ENCODE results near the gene ITPR3. TPM values are rescaled to one million over a fixed set of nuclear protein-coding genes. Genes with fewer than 3 reads are reported as not detected.
A peak's percentile ranks its signal among the peaks of the same experiment; 100 is the strongest.

ITPR3 gene
- total RNA-seq, 1 donor from 2014 or later, result 21.6 TPM

DNA sequence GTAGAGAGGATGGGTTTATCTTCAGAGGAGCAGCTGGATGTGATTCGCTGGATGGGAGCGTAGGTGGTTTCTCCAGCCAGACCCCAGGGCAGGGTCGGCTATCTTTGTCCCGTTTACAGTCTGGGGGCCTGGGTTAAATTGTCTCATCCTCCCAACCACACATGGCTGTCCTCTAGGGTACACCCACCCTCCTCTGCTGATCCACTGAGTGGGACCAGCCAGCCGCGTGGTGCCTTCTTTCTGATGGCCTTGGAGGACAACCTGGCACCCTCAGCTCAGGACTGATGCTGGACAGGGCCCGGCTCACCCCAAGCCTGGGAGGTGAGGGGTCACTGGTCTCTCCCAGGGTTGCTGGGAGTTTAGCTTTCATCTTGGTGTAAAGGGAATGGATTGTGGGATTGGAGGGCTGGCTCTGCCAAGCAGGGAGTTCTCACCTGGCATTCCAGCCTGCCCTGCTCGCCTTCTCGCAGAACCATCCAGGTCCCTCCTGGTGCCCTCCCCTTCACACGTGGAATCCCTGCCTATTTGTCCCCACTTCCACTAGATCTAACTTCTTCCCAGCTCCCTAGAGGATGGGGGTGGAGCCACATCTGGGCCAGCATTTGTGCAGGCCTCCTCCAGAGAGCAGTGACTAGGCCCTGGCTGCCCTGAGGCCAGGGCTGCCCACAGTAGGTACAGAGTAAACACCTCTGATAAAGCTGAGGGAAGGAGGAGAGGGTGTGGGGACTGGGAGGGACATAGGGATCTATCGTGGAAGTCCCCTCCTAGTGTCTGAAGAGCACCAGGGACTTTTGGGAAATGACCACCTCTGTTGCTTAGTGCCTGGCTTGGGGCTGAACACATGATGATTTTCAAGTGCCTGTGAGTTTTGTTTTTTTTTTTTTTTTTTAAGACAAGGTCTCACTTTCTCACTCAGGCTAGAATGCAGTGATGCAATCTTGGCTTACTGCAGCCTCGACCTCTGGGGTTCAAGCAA is 1.6 kb downstream of the ITPR3 start:
- TF ChIP-seq, protein P1, sequence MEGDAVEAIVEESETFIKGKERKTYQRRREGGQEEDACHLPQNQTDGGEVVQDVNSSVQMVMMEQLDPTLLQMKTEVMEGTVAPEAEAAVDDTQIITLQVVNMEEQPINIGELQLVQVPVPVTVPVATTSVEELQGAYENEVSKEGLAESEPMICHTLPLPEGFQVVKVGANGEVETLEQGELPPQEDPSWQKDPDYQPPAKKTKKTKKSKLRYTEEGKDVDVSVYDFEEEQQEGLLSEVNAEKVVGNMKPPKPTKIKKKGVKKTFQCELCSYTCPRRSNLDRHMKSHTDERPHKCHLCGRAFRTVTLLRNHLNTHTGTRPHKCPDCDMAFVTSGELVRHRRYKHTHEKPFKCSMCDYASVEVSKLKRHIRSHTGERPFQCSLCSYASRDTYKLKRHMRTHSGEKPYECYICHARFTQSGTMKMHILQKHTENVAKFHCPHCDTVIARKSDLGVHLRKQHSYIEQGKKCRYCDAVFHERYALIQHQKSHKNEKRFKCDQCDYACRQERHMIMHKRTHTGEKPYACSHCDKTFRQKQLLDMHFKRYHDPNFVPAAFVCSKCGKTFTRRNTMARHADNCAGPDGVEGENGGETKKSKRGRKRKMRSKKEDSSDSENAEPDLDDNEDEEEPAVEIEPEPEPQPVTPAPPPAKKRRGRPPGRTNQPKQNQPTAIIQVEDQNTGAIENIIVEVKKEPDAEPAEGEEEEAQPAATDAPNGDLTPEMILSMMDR (IDR thresholded peaks at IDR 0.05), result no peak
- peak overlapping the region; percentile 75 for H3K4me3 Mint-ChIP-seq (ENCODE audit: unreplicated experiment)
- H3K9me3 Mint-ChIP-seq (ENCODE audit: unreplicated experiment), result no peaks in the 10 kb centered on the region
- peak overlapping the region; percentile 76 for H3K27ac Mint-ChIP-seq (ENCODE audit: unreplicated experiment)
- peaks cover 41% of the 10 kb centered on the region for H3K4me1 Mint-ChIP-seq (ENCODE audit: unreplicated experiment)
- no peaks in the 10 kb centered on the region for H3K27me3 Mint-ChIP-seq (ENCODE audit: unreplicated experiment)
- DNase-seq (ENCODE audit: extremely low spot score, unreplicated experiment), result no peak
- H3K36me3 Mint-ChIP-seq (ENCODE audit: unreplicated experiment), result no peaks in the 10 kb centered on the region

GRCh38 chr6:33623895-33624381 is 2.8 kb downstream of the ITPR3 start:
- H3K4me1 Mint-ChIP-seq (ENCODE audit: unreplicated experiment), result peaks cover 52% of the 10 kb centered on the region
- H3K27me3 Mint-ChIP-seq (ENCODE audit: unreplicated experiment), result no peaks in the 10 kb centered on the region

DNA sequence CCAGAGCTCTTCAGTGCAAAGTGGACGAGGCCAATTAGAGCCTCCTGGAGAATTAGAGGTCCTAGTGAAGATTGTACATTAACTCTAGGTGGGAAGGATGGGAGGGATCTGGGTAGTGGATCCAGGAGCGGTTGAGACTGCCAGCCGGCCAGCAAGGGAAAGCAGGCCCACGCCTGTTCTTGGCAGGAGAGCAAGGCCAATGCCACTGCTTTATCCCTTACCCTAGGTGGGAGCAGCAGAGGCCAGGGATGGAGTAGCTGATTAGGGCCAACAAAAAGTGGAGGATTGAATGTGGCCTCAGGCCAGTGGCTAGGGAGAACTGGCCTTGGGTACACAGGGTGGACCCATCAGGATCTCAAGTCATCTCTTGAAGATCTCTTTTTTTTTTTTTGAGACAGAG is 3.7 kb downstream of the ITPR3 start:
- peaks cover 46% of the 10 kb centered on the region for H3K4me1 Mint-ChIP-seq (ENCODE audit: unreplicated experiment)
- no peaks in the 10 kb centered on the region for H3K36me3 Mint-ChIP-seq (ENCODE audit: unreplicated experiment)
- TF ChIP-seq, protein P1 (IDR thresholded peaks at IDR 0.05), result no peak
- H3K27ac Mint-ChIP-seq (ENCODE audit: unreplicated experiment), result no peak overlapping the region
- no peaks in the 10 kb centered on the region for H3K27me3 Mint-ChIP-seq (ENCODE audit: unreplicated experiment)
- DNase-seq (ENCODE audit: extremely low spot score, unreplicated experiment), result no peak
- H3K4me3 Mint-ChIP-seq (ENCODE audit: unreplicated experiment), result no peak overlapping the region
- H3K9me3 Mint-ChIP-seq (ENCODE audit: unreplicated experiment), result no peaks in the 10 kb centered on the region

More at GRCh38 chr6:33623895-33624381, 2.8 kb downstream of the ITPR3 start:
- Mint-ChIP-seq H3K4me3 (ENCODE audit: unreplicated experiment) (no peak overlapping the region), H3K36me3 (ENCODE audit: unreplicated experiment) (no peaks in the 10 kb centered on the region), H3K9me3 (ENCODE audit: unreplicated experiment) (no peaks in the 10 kb centered on the region), H3K27ac (ENCODE audit: unreplicated experiment) (peak overlapping the region; percentile 16)
- no peak for DNase-seq (ENCODE audit: extremely low spot score, unreplicated experiment)
- TF ChIP-seq, protein P1 (IDR thresholded peaks at IDR 0.05), result no peak

DNA sequence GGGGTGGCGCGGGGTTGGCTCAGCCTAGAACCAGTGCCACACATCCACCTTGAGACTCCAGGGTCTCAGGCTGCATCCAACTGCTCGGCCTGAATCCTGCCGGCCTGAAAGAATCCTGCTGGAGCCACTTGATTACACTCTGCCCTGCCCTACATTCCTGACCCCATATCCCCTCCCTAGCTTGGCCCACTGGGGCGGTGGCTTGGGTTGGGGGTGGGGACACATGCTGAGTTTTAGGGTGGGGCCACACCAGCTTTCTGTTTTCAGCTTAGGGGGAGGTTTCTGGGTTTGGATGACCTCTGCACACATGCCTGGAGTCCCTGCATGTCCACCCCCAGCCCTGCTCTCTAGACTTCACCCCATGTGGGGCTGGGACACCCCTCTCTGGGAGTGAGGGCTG is 6.8 kb downstream of the ITPR3 start:
- Mint-ChIP-seq H3K9me3 (ENCODE audit: unreplicated experiment) (no peaks in the 10 kb centered on the region), H3K4me1 (ENCODE audit: unreplicated experiment) (peaks cover 46% of the 10 kb centered on the region), H3K27me3 (ENCODE audit: unreplicated experiment) (no peaks in the 10 kb centered on the region), H3K27ac (ENCODE audit: unreplicated experiment) (peak overlapping the region; percentile 61), H3K36me3 (ENCODE audit: unreplicated experiment) (no peaks in the 10 kb centered on the region), H3K4me3 (ENCODE audit: unreplicated experiment) (no peak overlapping the region)
- DNase-seq (ENCODE audit: extremely low spot score, unreplicated experiment), result no peak
- TF ChIP-seq, protein P1 (IDR thresholded peaks at IDR 0.05), result no peak

GRCh38 chr6:33628401-33628964 is 7.4 kb downstream of the ITPR3 start:
- H3K9me3 Mint-ChIP-seq (ENCODE audit: unreplicated experiment), result no peaks in the 10 kb centered on the region
- H3K4me1 Mint-ChIP-seq (ENCODE audit: unreplicated experiment), result peaks cover 45% of the 10 kb centered on the region
- H3K27me3 Mint-ChIP-seq (ENCODE audit: unreplicated experiment), result no peaks in the 10 kb centered on the region
- TF ChIP-seq, protein P1 (IDR thresholded peaks at IDR 0.05), result no peak
- no peak for DNase-seq (ENCODE audit: extremely low spot score, unreplicated experiment)
- H3K4me3 Mint-ChIP-seq (ENCODE audit: unreplicated experiment), result no peak overlapping the region
- H3K27ac Mint-ChIP-seq (ENCODE audit: unreplicated experiment), result peak overlapping the region; percentile 61
- H3K36me3 Mint-ChIP-seq (ENCODE audit: unreplicated experiment), result no peaks in the 10 kb centered on the region
